B cell (primary cell): Measurements from ENCODE around the gene ERP29.

ENCODE experiments used
- CTCF ChIP-seq: fragments of 200-600 bp; IDR thresholded peaks from one replicate; pipeline ENCODE4 v1.8.0; 2022; ENCODE audit warnings: antibody characterized with exemption, mild to moderate bottlenecking
- EZH2 ChIP-seq: IDR thresholded peaks from 2 replicates; pipeline ENCODE4 v1.6.1; 2012; ENCODE audit warnings: borderline replicate concordance, low read depth, mild to moderate bottlenecking, moderate library complexity, low read length; ENCODE audit not compliant: insufficient read depth, poor library complexity, severe bottlenecking

- TF ChIP-seq CTCF (no peak), EZH2 (no peak)
These were observed 36.4 kb upstream of the ERP29 start for GRCh38 chr12:111976860-111977259.
